ENCODE measurements around the gene CTXN1. TPM values are rescaled to one million over a fixed set of nuclear protein-coding genes. Genes with fewer than 3 reads are reported as not detected.
A peak's percentile ranks its signal among the peaks of the same experiment; 100 is the strongest.
"Not testable (repeated sequence)": the region's sequence is repeated elsewhere in the genome, so short reads cannot be mapped to it uniquely, and the experiment has no call there.

The CTXN1 gene
- 4.6 and 4.9 TPM in 2 replicates for total RNA-seq

DNA sequence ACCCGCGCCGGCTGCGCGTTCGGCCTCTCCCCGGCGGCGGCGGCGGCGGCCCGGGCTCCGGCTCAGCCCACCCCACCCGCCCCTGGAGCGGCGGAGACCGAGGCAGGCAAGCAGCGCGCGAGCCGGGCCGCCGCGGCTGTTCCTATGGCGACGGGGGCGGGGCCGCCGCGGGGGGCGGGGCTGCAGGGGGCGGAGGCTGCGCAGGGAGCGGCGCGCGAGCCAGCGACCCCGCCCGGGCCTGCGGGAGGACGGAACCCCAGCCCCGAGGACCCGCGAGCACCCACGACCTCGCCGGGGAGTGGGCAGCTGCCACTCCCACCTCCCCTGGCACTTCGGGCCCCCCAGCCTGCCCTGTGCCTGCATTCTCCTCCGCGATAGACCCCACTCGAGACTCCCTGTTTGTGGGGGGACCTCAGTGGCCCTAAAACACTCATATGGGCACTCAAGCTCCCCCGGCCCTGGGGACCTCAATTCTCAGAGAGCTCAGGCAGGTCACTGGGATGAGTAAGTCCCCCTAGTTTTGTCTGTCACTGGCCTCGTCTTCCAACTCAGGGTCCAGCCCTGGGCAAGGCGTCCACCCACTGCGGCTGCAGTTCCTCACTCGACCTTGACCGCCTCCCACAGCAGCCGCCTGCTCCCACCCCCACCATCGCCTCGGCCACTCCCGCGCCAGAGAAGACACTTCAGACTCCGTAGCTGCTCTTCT lies at the start of gene CTXN1:
Gene CTXN1 (minus strand): TSS at position 115 of the 706 bp plus-strand sequence. CDS start 597 bp downstream, outside the sequence.
- DNase-seq = peak; percentile 71

DNA sequence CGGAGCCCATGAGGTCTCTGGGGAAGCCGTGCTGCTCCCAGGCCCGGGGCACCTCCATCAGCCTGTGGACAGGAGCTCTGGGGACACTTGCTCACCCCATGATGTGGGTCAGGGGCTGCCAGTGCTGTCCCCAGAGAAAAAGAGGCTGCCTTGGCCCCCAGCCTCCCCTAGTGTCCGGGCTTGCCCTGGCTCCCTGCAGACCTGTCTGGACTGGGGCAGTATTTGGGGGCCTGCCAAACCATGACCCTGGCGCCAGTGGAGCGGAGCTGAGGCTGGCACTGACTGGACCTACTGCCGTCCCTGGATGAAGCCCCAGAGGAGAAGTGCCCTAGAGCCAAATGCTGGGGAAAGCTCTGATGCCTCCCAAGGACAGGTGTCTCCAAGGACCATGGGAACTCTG lies 49.1 kb upstream of the CTXN1 start:
- DNase-seq = no peak

DNA sequence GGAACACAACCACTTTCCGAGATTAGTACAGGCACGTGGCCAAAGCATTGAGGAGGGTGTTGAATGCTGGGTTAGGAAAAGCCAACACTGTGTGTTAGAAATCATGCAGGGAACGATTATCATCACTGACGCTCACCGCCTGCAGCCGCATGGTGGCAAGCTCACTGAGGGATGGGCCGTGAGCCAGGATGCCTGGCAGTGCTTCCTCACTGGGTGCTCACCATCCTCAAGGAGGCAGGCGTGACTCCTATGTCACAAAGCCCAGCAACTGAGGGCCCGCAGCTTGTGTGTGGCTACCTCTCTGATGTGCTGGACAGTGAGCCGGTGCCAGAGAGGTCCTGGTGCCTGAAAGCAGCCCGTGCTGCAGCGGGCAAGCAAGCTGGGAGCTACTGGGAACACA lies 47.9 kb upstream of the CTXN1 start:
- DNase-seq = no peak

DNA sequence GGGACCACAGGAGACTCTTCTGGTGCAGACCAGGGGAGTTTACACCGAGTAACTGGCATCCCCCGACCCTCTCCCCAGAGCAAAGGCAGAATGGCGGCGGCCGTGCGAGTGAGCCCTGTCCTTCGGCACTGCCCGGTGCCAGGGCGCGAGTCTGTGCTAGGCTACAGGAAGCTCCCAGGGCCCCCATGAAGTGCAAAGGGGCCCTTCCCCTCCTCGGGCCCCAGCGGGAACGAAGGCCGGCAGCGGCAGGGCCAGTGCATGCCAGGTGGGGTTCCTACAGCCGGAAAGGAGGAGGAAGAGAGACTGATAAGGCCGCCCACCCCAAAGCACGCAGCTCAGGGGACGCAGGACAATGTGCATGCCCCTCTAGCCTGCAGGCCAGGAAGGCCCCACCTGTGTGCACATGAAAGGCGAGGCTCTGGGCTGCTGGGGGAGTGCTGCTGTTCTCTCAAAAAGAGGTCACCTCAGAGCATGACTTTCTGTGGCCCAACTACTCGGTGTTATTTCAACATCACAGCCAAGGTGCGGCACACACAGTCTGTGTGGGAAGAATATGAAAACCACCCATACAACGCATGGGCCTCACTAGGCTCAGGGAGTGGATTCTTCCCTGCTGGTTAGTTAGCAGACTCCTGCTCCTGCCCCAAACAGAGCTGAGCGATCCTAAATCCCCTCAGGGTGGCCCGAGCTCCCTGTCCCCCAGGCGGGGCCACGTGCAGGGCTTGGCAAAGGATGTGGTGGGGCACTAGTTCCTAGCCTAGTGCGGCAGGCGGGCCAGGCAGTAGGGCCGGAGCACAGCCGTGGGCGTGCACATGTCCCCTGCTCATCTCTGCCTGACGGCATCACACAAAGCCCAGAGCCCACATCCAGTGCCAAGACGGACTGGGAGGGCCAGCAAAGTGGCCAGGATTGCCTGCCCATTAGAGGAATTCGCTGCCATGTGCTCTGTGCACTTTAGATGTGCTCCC lies 45.9 kb upstream of the CTXN1 start:
- no peak for DNase-seq

DNA sequence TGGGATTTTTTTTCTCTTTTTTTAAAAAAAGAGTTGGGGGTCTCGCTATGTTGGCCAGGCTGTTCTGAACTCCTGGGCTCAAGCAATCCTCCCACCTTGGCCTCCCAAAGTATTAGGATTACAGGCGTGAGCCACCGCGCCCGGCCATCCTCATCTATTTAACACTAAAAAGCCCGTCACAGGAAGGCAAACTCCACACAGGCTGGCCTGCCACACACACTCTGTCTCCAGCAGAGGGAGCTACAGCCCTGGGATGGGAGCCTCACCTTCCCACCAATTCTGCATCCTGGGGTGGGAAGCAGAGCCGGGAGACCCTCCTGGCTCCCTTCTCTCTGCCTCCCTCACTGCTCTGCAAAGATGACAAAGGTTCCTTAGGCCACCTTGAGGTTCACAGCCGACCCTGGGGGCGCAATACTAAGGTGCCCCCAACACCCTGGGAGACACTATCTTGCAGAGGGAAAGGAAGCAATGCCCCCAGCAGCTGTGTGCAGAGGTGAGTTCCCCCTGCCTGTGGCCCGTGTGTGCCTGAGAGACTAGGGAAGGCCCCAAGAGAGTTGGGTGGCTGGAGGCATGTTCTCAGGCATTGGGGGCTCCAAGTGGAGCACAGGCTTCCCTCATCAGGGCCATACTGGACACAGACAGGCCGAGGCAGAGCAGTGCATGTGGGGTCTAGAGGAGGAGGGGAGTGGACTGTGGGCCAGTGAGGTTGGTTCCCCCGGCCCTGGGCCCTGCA lies 44.9 kb upstream of the CTXN1 start:
- DNase-seq = peak; percentile 69

DNA sequence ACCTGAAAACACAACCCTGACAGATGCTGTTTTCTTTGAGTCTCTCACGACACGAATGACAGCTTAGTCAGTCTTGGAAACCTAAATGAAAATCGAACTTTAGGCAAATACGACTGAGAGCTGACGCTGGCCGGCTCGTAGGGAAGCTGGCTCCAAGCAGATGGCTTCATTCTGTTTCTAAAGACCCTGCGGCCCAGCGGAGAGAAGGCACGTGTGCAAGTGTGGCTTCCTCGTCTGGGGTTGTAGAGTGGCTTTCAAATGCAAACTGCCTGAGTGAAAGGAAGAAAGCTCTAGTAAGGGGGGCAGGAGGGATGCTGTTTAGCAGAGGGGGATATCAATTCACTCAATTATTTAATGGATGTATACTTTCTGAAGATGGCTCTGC lies 43.6 kb upstream of the CTXN1 start:
- DNase-seq = no peak

DNA sequence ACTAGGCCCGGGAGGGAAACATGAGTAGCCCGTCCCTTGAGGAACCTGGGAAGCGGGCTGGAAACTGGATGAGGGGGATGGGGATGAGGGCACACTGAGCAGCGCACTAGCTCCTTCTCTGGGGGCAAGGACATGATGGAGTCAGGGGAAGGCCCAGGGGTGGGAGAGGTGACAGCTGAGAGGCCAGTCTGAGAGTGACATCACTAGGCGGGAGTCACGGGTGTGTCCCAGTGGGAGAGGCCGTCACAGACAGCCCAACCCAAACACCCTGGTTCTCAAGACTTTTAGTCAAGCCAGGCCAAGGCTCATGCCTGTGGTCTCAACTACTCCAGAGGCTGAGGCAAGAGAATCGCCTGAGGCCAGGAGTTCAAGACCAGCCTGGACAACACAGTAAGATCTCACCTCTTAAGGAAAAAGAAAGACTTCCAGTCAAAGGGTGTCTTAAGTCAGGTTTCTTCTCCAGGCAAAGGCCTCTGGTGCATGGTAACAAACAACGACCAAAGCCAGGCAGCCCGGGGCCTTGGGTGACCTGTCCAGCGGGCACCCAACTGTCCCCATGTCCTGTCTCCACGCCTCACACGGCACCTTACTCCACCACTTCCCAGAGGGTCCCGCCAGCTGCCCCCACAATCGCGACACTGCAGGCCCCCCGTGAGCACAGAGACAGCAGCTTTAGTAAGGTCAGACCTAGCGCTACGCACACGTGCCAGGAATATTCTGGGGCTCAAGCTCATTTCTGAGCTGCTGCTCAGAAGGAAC lies 43.0 kb upstream of the CTXN1 start:
- no peak for DNase-seq

DNA sequence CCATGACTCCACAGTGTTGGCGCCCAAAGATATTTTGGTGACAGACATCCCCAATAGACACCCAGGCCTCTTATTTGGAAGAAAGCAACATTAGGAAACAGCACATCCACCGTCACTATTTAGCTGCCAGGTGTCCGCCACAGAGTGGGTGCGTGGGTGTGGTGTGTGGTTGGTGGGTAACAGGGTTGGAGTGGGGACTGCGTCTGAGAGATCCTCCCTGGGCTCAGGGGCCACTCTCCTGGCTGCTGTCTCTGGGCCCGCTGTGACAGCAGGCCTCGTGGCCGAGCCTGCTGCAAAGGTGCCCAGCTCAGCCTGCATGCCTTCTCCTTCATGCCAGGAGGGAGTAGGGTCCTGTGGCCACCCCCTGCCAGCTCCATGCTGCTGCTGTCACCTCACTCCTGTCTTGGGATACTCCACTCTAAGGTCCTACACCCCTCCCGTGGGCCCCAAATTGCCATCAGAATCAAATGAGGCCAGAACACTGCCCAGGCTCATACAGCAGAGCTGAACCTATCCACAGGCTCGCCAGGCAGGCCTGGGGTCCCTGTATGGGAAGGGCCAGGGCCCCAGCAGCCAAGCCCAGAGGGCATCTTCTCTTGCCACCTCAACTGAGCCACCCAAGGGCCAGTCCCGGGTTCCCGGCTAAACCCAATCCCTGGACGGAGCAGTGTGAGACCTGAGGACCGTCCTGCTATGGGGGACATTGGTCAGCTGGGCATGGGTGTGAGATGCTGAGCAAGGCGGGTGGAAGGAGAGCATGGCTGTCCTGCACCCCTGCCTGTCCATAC lies 42.3 kb upstream of the CTXN1 start:
- DNase-seq = no peak

DNA sequence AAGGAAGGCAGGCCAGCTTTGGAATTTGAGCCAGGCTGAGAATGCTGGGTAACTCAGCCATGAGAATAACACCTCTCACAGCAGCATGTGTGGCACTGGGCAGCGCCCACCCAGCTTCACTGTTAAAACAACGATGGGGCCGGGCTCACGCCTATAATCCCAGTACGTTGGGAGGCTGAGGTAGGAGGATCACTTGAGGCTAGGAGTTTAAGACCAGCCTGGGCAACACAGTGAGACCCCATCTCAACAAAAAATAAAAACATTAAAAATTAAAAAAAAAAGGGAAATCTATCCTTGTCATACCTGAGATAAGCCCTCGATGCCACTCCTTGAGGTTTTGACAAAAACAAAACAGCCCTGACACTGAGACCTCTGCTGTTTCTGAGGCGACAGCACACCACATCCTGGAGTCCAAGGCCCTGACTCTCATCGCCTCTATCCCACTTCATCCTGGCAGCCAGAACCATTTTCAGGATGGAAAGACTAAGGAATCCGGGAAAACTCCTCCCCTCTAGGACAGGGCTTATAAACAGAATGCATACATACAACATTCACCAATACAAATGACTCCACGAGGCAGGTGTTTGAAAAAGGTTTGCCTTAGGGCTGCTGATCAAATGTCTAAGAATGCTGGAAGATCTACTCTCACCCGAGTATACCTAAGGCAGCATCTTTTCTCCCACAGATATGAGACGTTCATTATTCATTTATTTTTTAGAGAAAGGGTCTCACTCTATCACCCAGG lies 40.2 kb upstream of the CTXN1 start:
- DNase-seq = no peak

DNA sequence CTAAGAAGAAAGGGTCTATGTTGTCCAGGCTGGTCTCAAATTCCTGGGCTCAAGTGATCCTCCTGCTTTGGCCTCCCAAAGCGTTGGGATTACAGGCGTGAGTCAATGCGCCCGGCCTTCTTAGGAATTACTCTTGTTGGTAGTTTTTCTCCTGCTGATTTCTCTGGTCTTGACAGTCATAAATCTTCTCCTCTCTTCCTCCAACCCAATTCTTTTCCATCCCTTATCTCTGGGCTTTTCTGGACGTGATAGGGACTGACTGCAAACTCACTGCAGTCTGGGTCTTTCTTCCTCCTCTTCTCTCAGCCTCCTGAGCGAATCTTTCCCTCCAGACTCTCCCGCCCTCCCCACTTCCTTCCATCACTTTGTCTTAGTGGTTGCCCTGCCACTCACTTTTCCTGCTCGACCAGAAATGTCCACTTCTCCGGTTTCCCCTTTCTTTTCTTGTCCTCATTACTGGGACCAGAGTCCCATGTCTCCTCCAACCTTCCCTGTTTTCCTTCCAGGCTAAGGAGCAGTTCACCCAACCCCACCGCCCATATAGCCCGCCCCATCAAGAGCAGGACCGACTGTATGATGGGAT lies 39.4 kb upstream of the CTXN1 start:
- no peak for DNase-seq

DNA sequence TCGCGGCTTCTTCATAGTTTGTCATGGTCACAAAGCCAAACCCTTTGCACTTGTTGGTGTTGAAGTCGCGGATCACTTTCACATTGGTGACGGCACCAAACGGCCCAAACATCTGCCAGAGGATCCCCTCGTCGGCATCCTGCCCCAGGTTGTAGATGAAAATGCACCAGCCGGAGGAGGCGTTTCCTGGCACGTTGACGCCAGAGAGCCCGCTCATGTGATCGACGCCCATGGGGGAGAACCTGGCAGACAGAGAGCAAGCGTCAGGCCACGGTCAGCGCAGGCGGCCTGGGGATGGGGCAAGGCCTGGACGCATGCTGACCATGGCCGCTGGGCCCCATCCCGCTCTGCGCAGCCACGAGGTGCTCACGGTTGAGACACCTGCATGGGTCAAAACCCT lies 37.6 kb upstream of the CTXN1 start:
- no peak for DNase-seq

DNA sequence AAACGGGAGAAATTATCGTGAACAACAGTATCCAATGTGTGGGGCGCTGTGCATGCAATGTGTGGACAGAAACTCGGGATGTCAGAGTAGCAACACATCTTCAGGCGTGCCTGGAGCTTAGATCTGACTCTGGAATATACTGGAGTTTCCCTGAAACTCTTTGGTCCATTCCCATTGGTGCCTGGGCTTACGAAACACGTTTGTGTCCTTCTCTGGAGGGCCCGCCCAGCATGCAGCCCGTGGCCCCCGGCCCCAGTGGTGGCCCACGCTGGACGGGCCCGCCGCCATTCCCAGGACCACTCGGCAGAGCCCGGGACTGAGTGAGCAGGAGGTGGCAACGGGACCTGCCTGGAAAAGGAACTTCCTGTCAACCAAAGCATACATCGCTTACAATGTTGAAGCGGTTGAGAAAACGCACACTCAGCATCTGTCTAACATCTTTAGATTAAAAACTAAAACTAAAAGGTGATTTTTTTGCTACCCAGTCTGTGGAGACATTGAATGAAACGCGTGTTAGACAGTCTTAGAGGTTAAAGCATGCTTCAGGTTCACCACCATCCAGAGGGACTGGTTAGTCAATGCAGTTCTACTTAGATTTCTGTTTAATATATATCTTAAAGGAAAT lies 36.8 kb upstream of the CTXN1 start:
- DNase-seq = no peak

DNA sequence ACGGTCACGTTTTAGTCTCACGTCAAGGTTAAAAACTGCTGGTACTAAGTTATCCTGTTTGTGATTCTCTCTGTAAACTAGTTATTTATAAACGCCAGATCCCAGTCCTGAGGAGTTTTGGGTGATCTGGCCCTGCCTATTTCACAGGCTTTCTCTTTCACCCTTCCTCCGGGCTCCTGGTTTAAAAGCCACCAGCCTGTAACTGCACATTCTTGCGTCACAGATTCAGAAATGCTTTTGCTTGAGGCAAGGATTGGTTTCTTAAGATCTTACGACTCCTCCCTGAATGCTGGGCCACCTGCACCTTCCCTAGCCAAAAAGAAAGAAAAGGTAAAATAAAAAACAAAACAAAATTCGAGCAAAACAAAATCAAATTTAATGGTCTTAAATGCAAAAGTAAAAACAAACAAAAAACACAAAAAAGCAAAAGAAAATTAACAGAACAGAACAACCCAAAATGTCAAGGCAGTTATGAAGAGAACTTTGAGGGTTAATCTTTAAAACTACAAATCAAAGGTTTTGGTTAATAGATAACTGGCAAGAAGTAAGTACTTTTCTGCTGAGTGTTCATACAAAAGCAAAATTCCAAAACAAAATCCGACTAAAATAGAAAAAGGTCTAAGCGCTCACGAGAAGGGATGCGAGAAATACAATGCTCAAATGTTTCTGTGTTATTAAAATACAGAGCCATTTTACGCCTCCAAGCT lies 36.1 kb upstream of the CTXN1 start:
- no peak for DNase-seq

DNA sequence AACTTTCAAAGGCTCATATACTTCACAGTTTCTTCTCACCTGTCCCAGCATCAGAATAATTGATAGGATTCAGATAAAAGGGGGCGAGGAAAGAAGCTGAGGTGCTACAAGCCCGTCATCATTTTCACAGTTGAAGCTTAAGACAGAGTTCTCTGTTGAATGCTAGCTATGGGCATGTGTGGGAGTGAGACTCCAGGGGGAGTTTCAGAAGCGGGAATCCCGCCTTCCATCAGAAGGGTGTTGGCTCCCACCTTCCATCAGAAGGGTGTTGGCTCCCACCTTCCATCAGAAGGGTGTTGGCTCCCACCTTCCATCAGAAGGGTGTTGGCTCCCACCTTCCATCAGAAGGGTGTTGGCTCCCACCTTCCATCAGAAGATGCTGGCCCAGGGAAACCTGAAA lies 35.1 kb upstream of the CTXN1 start:
- not testable (repeated sequence) for DNase-seq

DNA sequence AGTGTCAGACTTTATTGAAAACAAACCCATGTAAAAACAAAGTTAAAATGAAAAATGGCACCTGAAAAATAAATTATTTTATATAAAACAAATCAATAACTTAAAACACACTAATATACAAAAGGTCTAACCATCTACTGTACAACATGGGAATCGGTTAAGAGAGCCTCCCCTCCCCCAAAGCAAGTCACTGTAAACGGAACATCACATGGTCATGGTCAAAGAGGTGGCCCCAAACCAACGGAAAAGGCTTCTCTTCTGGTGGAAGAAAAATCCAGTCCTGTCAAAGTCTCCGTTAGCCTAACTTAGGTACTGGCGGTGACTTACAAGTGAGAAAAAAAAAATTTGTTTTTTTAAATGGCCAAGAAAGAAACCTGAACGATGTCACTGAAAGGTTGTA lies 33.3 kb upstream of the CTXN1 start:
- DNase-seq = no peak

DNA sequence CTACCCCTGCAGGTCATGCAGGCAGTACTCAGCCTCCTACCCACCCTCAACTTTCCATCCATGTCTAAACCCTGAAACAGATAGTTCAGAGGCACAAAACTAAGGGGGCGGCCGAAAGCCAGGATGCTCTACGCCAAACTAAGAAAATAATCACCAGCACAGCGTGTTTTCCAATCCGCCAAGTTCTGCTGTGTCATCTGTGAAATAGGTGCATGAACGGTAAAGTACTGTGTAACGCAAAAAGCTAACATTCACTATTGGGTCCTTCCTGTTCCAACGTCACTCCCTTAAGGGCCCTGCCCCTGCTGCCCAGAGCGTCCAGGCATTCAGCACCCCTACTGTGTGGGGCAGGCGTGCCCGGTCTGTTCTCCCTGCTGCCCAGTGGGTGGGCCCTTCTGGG lies 29.8 kb upstream of the CTXN1 start:
- DNase-seq = no peak

DNA sequence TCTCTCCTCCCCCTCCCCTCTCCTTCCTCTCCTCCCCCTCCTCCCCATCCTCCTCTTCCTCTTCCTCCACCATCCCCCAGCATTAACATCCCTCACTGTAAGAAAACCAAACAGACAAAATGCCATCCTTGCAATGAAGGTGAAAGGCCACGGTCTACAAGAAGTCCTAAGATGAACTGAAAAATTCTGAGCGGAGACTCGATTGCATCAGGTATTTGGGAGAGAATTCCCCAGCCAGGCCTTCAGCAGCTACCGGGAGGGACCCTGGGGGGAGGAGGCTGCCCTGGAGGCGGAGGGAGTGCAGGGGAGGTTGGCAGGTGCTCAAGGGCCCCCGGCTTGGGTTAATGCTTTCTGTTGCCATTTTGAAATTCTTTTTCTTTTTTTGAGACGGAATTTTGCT lies 27.6 kb upstream of the CTXN1 start:
- no peak for DNase-seq

DNA sequence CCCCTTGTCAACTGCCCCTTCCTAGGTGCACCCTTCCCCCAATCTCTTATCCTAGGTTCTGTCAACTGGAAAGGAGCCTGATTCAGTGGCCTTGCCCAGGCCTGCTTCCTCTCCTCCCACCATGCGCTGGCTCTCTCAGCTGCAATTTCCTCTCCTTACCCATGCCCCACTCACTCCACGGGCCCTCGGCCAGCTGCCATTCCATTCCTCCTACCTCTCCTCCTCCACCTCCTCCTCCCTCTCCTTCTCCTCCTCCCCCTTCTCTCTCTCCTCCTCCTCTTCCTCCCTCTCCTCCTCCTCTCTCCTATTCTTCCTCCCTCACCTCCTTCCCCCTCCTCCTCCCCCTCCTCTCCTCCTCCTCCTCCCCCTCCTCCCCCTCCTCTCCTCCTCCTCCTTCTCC lies 27.1 kb upstream of the CTXN1 start:
- DNase-seq = peak; percentile 58

DNA sequence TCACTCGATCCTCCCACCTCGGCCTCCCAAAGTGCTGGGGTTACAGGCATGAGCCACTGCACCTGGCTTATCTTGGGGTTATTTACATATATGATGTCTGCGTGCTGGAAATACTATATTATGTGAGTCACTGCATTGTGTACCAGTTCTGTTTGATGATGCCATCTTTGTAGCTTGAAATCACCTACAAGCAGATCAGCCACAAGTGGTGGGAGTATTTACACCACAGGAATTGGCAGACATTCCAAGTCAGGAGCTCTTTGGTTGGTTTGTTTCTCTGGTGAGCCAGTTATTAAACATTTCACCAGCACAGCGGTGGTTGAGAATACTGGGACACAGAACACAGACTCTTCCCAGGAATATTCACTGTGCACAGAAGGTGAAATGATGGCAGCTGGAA lies 22.0 kb upstream of the CTXN1 start:
- no peak for DNase-seq
